Stimulated activated effector memory CD8-positive, alpha-beta T cell treated with anti-CD3 and anti-CD28 coated beads, Interleukin-12 subunit alpha, Interleukin-12 subunit beta, amount 100 ng/mL, for 72 hours (primary cell): ENCODE results near the gene PTPN4.
A peak's percentile ranks its signal among the peaks of the same experiment; 100 is the strongest.
"Not testable (repeated sequence)": the region's sequence is repeated elsewhere in the genome, so short reads cannot be mapped to it uniquely, and the experiment has no call there.

Experiments
- ATAC-seq: fragments of 150-1000 bp; cut with Tn5 transposase; 2 replicates; pipeline ENCODE4 v1.10.0; 2021
- DNase-seq, 2 donors: peaks; one replicate each; pipeline ENCODE4 v3.0.0; 2021 to 2022; ENCODE audit warnings: low spot score in 2 of 2
- H3K27ac Mint-ChIP-seq: one replicate; pipeline ENCODE4 v1.8.0; 2022; ENCODE audit warnings: mild to moderate bottlenecking, mixed read lengths
- H3K36me3 Mint-ChIP-seq: one replicate; pipeline ENCODE4 v1.8.0; 2022; ENCODE audit warnings: mild to moderate bottlenecking, mixed read lengths
- H3K4me1 Mint-ChIP-seq: one replicate; pipeline ENCODE4 v1.8.0; 2022; ENCODE audit warnings: mixed read lengths
- H3K4me3 Mint-ChIP-seq: one replicate; pipeline ENCODE4 v1.8.0; 2022; ENCODE audit warnings: mild to moderate bottlenecking, mixed read lengths
- H3K9me3 Mint-ChIP-seq: one replicate; pipeline ENCODE4 v1.8.0; 2022; ENCODE audit warnings: mixed read lengths

The PTPN4 gene

GRCh38 chr2:119801040-119801439, 41.3 kb downstream of the PTPN4 start:
- H3K27ac Mint-ChIP-seq: no peak overlapping the region
- ATAC-seq (no peak), DNase-seq (no peak)
- H3K36me3 Mint-ChIP-seq: no peaks in the 10 kb centered on the region
- H3K4me3 Mint-ChIP-seq: no peak overlapping the region
- no peaks in the 10 kb centered on the region for H3K9me3 Mint-ChIP-seq
- peaks cover 60% of the 10 kb centered on the region for H3K4me1 Mint-ChIP-seq

- H3K9me3 Mint-ChIP-seq, H3K36me3 Mint-ChIP-seq, DNase-seq, ATAC-seq, H3K4me3 Mint-ChIP-seq: not testable (repeated sequence)
- H3K27ac Mint-ChIP-seq: peak overlapping the region; percentile 54
- peaks cover 64% of the 10 kb centered on the region for H3K4me1 Mint-ChIP-seq
Observed at GRCh38 chr2:119801989-119802388, 42.3 kb downstream of the PTPN4 start.

GRCh38 chr2:119803101-119803500, 43.4 kb downstream of the PTPN4 start:
- Mint-ChIP-seq H3K9me3 (no peaks in the 10 kb centered on the region), H3K4me1 (peaks cover 68% of the 10 kb centered on the region), H3K4me3 (no peak overlapping the region), H3K27ac (peak overlapping the region; percentile 7), H3K36me3 (no peaks in the 10 kb centered on the region)
- DNase-seq (no peak), ATAC-seq (peak; percentile 71)

- ATAC-seq: not testable (repeated sequence)
Observed at GRCh38 chr2:119804409-119804808, 44.7 kb downstream of the PTPN4 start.

GRCh38 chr2:119808516-119809147, 48.9 kb downstream of the PTPN4 start:
- H3K36me3 Mint-ChIP-seq: peaks cover 17% of the 10 kb centered on the region
- ATAC-seq (no peak), DNase-seq (no peak)
- H3K4me3 Mint-ChIP-seq: no peak overlapping the region
- no peak overlapping the region for H3K27ac Mint-ChIP-seq
- H3K4me1 Mint-ChIP-seq: peaks cover 42% of the 10 kb centered on the region
- no peaks in the 10 kb centered on the region for H3K9me3 Mint-ChIP-seq

More at GRCh38 chr2:119804409-119804808, 44.7 kb downstream of the PTPN4 start:
- H3K9me3 Mint-ChIP-seq, H3K4me3 Mint-ChIP-seq, H3K36me3 Mint-ChIP-seq, DNase-seq: not testable (repeated sequence)
- Mint-ChIP-seq H3K27ac (peak overlapping the region; percentile 32), H3K4me1 (peaks cover 70% of the 10 kb centered on the region)

- no peak overlapping the region for H3K27ac Mint-ChIP-seq
- no peak for DNase-seq
- ATAC-seq: no peak
Observed at GRCh38 chr2:119809339-119810048, 49.8 kb downstream of the PTPN4 start.

GRCh38 chr2:119810049-119810630, 50.4 kb downstream of the PTPN4 start:
- Mint-ChIP-seq H3K27ac (no peak overlapping the region), H3K4me3 (no peak overlapping the region), H3K4me1 (peaks cover 28% of the 10 kb centered on the region), H3K9me3 (no peaks in the 10 kb centered on the region), H3K36me3 (peaks cover 22% of the 10 kb centered on the region)
- no peak for DNase-seq
- no peak for ATAC-seq

More at GRCh38 chr2:119809339-119810048, 49.8 kb downstream of the PTPN4 start:
- no peaks in the 10 kb centered on the region for H3K9me3 Mint-ChIP-seq
- H3K4me1 Mint-ChIP-seq: peaks cover 33% of the 10 kb centered on the region
- peaks cover 22% of the 10 kb centered on the region for H3K36me3 Mint-ChIP-seq
- no peak overlapping the region for H3K4me3 Mint-ChIP-seq

- ATAC-seq: no peak
- no peak overlapping the region for H3K4me3 Mint-ChIP-seq
- H3K9me3 Mint-ChIP-seq: peaks cover 10% of the 10 kb centered on the region
- peaks cover 22% of the 10 kb centered on the region for H3K36me3 Mint-ChIP-seq
- peaks cover 16% of the 10 kb centered on the region for H3K4me1 Mint-ChIP-seq
- DNase-seq: no peak
- H3K27ac Mint-ChIP-seq: no peak overlapping the region
Observed at GRCh38 chr2:119814216-119814615, 54.5 kb downstream of the PTPN4 start.

GRCh38 chr2:119818792-119819191, 59.1 kb downstream of the PTPN4 start:
- no peak for DNase-seq
- peaks cover 10% of the 10 kb centered on the region for H3K9me3 Mint-ChIP-seq
- H3K4me1 Mint-ChIP-seq: peaks cover 55% of the 10 kb centered on the region
- no peak for ATAC-seq
- peaks cover 3% of the 10 kb centered on the region for H3K36me3 Mint-ChIP-seq
- no peak overlapping the region for H3K4me3 Mint-ChIP-seq
- no peak overlapping the region for H3K27ac Mint-ChIP-seq

GRCh38 chr2:119819846-119820245, 60.1 kb downstream of the PTPN4 start:
- H3K4me3 Mint-ChIP-seq: no peak overlapping the region
- peaks cover 55% of the 10 kb centered on the region for H3K4me1 Mint-ChIP-seq
- peaks cover 10% of the 10 kb centered on the region for H3K9me3 Mint-ChIP-seq
- H3K36me3 Mint-ChIP-seq: no peaks in the 10 kb centered on the region
- no peak overlapping the region for H3K27ac Mint-ChIP-seq
- no peak for ATAC-seq
- DNase-seq: no peak

- peaks cover 55% of the 10 kb centered on the region for H3K4me1 Mint-ChIP-seq
- H3K9me3 Mint-ChIP-seq: peaks cover 10% of the 10 kb centered on the region
- H3K27ac Mint-ChIP-seq: peak overlapping the region; percentile 72
- H3K36me3 Mint-ChIP-seq: no peaks in the 10 kb centered on the region
- no peak for DNase-seq
- H3K4me3 Mint-ChIP-seq: no peak overlapping the region
- ATAC-seq: no peak
Observed at GRCh38 chr2:119820275-119820674, 60.6 kb downstream of the PTPN4 start.

- peak; percentile 99 for ATAC-seq
- H3K9me3 Mint-ChIP-seq: peaks cover 10% of the 10 kb centered on the region
- H3K36me3 Mint-ChIP-seq: no peaks in the 10 kb centered on the region
- peaks cover 55% of the 10 kb centered on the region for H3K4me1 Mint-ChIP-seq
- no peak for DNase-seq
- H3K27ac Mint-ChIP-seq: peak overlapping the region; percentile 72
- peak overlapping the region; percentile 24 for H3K4me3 Mint-ChIP-seq
Observed at GRCh38 chr2:119821266-119821665, 61.5 kb downstream of the PTPN4 start.

GRCh38 chr2:119823734-119824334, 64.1 kb downstream of the PTPN4 start:
- no peak overlapping the region for H3K4me3 Mint-ChIP-seq

GRCh38 chr2:119826370-119826961, 66.7 kb downstream of the PTPN4 start:
- ATAC-seq (no peak), DNase-seq (no peak)
- H3K4me3 Mint-ChIP-seq: no peak overlapping the region
- peaks cover 44% of the 10 kb centered on the region for H3K4me1 Mint-ChIP-seq
- H3K27ac Mint-ChIP-seq: peak overlapping the region; percentile 12
- no peaks in the 10 kb centered on the region for H3K36me3 Mint-ChIP-seq
- H3K9me3 Mint-ChIP-seq: no peaks in the 10 kb centered on the region

More at GRCh38 chr2:119823734-119824334, 64.1 kb downstream of the PTPN4 start:
- Mint-ChIP-seq H3K9me3 (no peaks in the 10 kb centered on the region), H3K27ac (peak overlapping the region; percentile 29), H3K36me3 (no peaks in the 10 kb centered on the region), H3K4me1 (peaks cover 56% of the 10 kb centered on the region)
- no peak for ATAC-seq
- no peak for DNase-seq

GRCh38 chr2:119827866-119828507, 68.3 kb downstream of the PTPN4 start:
- H3K4me3 Mint-ChIP-seq: no peak overlapping the region
- H3K27ac Mint-ChIP-seq: peak overlapping the region; percentile 7
- peaks cover 35% of the 10 kb centered on the region for H3K4me1 Mint-ChIP-seq
- no peaks in the 10 kb centered on the region for H3K36me3 Mint-ChIP-seq
- H3K9me3 Mint-ChIP-seq: no peaks in the 10 kb centered on the region
- DNase-seq (peak; percentile 11 to 70), ATAC-seq (peak; percentile 96)
